A673 (cell line): ENCODE data around the gene CTIF.

Experiments
- CTCF ChIP-seq: fragments of 300-800, 200-600 bp; sonication (generic); conservative IDR thresholded peaks from 2 replicates; pipeline ENCODE4 v1.5.1; 2017; ENCODE audit warnings: low read depth, mild to moderate bottlenecking, antibody characterized with exemption, low read length, moderate library complexity, mixed read lengths
- EZH2 ChIP-seq: fragments of 200-600 bp; sonication (generic); IDR thresholded peaks from 2 replicates; pipeline ENCODE4 v1.6.1; 2017; ENCODE audit warnings: borderline replicate concordance, low read depth, mild to moderate bottlenecking, mixed read lengths, antibody characterized with exemption, low read length; ENCODE audit not compliant: poor library complexity, severe bottlenecking

- TF ChIP-seq CTCF, result no peak
- no peak for TF ChIP-seq EZH2
Measured at GRCh38 chr18:48502906-48503305, 35.9 kb upstream of the CTIF start.
